GM21737 (cell line): ENCODE measurements around the gene OR2G6.
"Not testable (repeated sequence)": the region's sequence is repeated elsewhere in the genome, so short reads cannot be mapped to it uniquely, and the experiment has no call there.

Source experiments
- ATAC-seq: cut with Tn5 transposase; IDR thresholded peaks from one replicate; pipeline ENCODE4 v1.9.1; 2021; ENCODE audit warnings: mild to moderate bottlenecking, moderate library complexity; ENCODE audit not compliant: unreplicated experiment

The OR2G6 gene

DNA sequence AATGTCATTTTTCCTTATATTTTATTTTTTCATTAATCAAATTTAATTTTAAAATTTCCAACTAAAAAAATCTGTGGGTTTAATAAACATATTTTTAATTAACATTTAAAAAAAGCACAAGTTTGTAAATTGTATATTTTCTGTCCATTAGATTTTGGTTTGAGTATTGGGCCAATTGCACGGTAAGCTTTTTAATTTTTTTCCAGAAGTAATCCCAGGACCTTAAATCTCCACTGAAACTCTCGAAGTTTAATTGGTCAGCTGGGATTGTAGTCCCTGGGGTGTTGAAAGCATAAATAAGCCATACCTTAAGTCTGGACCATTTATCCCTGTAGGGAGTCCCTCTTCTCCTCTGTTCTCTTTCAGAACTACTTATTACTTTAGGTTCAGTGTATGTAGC lies at the start of gene OR2G6:
Gene OR2G6 (plus strand): TSS at position 301 of the 400 bp plus-strand sequence. CDS start 13,574 bp downstream, outside the sequence.
- not testable (repeated sequence) for ATAC-seq

- ATAC-seq = not testable (repeated sequence)
Observed at GRCh38 chr1:248459117-248459516, 48.8 kb upstream of the OR2G6 start.

- ATAC-seq = no peak
Observed at GRCh38 chr1:248471154-248471553, 36.7 kb upstream of the OR2G6 start.

GRCh38 chr1:248472111-248472510 lies 35.8 kb upstream of the OR2G6 start:
- ATAC-seq = not testable (repeated sequence)

DNA sequence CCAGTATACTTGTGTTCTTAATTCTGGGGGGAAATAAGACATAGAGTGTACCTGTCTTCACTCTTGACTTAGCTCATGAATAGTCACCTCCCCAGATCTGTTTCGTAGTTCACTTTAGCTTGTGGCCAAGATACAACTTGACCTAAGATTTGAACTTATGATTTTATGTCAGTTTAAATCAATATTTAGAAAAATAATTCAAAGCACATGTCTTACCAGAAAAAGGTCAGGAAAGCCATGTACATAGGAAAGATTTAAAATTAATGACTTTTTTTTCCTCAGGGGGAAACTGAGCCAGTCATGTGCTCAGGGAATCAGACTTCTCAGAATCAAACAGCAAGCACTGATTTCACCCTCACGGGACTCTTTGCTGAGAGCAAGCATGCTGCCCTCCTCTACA lies 34.8 kb upstream of the OR2G6 start, which contains the start of gene OR2T3:
Gene OR2T3 (plus strand): TSS at position 301 of the 400 bp plus-strand sequence. CDS start 0 bp downstream, at position 301.
- not testable (repeated sequence) for ATAC-seq

- ATAC-seq = not testable (repeated sequence)
Observed at GRCh38 chr1:248475660-248476059, 32.2 kb upstream of the OR2G6 start.

DNA sequence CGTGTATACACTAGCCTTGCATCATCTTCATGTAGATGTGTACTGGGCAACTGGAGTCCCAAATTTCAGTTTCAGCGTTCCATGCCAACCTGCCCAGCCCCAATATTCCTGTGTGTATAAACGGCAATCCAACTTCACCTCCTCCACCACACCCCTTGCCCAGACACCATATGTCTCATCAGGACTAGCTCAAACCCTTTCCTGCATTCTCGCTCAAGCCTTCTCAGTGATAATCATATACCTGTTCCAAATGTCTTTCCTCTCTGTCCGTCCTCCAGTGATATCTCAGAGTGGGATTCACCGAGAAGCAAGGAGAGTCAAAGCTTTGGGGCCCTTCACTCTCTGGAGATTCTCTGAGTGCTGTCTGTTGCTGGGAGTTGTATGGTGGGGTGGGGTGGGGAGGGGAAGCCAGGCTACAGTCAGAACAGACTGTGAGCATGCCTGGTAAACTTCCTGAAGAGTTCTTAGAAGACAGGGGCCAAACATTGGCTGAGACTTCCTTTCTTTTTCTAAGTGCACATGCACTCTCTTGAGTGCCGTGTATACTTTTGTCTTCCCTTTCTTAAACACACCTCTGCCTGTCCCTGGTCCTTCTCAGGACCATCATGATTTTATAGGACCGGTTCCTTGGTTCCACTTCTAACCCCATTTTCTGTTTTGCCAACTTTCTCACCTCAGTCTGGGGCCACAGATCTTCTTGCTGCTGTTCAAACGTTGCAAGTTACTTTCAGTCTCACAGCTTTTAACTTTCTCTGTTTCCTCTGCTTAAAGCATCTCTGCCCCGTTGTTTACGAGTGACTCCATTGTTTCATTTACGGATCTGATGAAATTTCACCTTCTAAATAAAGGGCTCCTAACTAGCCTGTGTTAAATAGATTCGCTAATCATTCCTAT lies 25.9 kb upstream of the OR2G6 start:
- ATAC-seq = peak; percentile 87

- not testable (repeated sequence) for ATAC-seq
Observed at GRCh38 chr1:248488289-248488688, 19.6 kb upstream of the OR2G6 start, which contains the start of gene OR2T5. Gene OR2T5 (plus strand): TSS chr1:248488589. CDS start chr1:248488589, 0 bp downstream.

DNA sequence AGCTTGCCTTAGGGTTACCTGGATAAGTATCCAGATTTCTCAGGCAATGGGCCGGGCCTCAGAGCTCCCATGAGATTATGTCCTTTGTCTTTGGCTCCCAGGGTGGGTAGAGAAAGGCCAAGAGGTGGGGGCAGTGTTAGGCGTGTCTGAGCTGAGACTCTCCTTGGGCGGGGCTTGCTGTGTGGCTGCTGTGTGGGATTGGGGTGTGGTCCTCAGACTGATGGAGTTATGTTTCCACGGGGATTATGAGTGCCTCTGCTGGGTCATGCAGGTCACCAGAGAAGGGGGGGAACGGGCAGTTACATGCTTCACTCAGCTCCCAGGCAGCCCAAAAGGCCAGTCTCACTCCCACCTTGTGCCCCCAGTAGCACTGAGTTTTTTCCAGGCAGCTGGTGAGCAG lies 11.2 kb upstream of the OR2G6 start:
- not testable (repeated sequence) for ATAC-seq

GRCh38 chr1:248500305-248501035 lies 7.4 kb upstream of the OR2G6 start:
- not testable (repeated sequence) for ATAC-seq

DNA sequence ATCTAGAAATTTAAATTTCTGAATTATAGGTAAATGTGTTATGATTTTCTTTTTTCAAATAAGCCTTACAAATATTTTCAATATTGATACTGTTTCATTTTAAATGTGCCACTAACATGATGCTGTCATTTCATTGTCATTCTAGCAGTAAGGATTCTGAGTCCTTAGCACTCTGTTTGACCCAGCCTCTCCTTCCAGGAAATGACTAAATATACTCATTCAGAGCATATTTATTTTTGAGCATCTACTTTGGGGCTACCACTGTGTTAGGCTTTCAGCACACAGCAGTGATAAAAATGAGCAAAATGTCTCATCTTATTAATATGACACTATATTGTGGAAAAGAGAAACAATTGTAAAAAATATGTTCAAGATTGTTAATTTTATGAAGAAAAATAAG lies 2.3 kb downstream of the OR2G6 start:
- not testable (repeated sequence) for ATAC-seq

DNA sequence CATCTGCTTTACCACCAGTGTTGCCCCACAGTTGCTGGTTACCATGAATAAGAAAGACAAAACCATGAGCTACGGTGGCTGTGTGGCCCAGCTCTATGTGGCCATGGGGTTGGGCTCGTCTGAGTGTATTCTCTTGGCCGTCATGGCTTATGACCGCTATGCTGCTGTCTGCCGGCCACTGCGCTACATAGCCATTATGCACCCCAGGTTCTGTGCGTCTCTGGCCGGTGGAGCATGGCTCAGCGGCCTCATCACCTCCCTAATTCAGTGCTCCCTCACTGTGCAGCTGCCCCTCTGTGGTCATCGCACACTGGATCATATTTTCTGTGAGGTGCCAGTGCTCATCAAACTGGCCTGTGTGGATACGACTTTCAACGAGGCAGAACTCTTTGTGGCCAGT lies 14.0 kb downstream of the OR2G6 start:
- no peak for ATAC-seq

DNA sequence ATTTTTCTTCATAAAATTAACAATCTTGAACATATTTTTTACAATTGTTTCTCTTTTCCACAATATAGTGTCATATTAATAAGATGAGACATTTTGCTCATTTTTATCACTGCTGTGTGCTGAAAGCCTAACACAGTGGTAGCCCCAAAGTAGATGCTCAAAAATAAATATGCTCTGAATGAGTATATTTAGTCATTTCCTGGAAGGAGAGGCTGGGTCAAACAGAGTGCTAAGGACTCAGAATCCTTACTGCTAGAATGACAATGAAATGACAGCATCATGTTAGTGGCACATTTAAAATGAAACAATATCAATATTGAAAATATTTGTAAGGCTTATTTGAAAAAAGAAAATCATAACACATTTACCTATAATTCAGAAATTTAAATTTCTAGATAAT lies 29.6 kb downstream of the OR2G6 start:
- ATAC-seq = not testable (repeated sequence)

DNA sequence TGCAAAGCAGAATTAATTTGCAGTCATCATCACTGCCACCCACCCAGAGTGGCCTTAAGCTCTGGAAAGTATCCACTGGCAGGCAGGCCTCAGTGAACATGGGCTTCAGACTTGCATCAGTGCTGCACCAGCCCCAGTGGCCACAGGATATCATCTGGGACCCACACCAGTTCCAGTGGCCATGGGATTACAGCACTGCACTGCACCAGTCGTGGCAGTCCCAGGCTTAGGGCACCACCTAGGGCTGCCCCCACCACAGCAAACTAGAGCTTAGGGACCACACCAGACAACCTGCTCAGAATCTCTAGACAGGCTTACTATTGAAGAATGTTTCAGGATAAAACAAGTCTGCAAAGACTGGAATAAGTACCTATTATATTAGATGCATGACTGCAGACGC lies 39.5 kb downstream of the OR2G6 start:
- ATAC-seq = not testable (repeated sequence)

GRCh38 chr1:248551027-248551426 lies 43.2 kb downstream of the OR2G6 start:
- not testable (repeated sequence) for ATAC-seq

DNA sequence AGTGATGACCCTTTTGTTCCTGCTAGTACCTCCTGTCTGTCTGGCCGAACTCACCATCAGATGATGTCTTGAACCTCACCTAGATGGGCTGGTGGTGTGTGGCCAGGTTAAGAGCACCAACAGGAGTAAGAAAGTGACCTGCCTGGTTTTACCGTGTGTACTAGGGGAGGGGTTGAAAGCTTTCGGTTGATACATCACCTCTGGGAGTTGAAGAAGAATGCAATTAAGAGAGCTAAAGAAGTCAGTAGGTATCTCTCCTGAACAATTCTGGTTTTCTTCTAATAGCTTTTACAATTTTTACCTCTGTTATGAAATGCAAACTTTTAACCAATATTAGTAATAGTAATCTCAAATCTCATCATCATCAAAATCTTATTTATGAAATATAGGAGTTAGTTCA lies 54.8 kb downstream of the OR2G6 start, which contains the start of gene OR2T29:
Gene OR2T29 (minus strand): TSS at position 101 of the 400 bp plus-strand sequence. CDS start 3,281 bp downstream, outside the sequence.
- not testable (repeated sequence) for ATAC-seq

DNA sequence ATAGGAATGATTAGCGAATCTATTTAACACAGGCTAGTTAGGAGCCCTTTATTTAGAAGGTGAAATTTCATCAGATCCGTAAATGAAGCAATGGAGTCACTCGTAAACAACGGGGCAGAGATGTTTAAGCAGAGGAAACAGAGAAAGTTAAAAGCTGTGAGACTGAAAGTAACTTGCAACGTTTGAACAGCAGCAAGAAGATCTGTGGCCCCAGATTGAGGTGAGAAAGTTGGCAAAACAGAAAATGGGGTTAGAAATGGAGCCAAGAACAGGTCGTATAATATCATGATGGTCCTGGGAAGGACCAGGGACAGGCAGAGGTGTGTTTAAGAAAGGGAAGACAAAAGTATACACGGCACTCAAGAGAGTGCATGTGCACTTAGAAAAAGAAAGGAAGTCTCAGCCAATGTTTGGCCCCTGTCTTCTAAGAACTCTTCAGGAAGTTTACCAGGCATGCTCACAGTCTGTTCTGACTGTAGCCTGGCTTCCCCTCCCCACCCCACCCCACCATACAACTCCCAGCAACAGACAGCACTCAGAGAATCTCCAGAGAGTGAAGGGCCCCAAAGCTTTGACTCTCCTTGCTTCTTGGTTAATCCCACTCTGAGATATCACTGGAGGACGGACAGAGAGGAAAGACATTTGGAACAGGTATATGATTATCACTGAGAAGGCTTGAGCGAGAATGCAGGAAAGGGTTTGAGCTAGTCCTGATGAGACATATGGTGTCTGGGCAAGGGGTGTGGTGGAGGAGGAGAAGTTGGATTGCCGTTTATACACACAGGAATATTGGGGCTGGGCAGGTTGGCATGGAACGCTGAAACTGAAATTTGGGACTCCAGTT lies 57.9 kb downstream of the OR2G6 start:
- peak; percentile 58 for ATAC-seq

GRCh38 chr1:248569049-248569448 lies 61.2 kb downstream of the OR2G6 start:
- ATAC-seq = not testable (repeated sequence)

- ATAC-seq = not testable (repeated sequence)
Observed at GRCh38 chr1:248570811-248571210, 62.9 kb downstream of the OR2G6 start.

DNA sequence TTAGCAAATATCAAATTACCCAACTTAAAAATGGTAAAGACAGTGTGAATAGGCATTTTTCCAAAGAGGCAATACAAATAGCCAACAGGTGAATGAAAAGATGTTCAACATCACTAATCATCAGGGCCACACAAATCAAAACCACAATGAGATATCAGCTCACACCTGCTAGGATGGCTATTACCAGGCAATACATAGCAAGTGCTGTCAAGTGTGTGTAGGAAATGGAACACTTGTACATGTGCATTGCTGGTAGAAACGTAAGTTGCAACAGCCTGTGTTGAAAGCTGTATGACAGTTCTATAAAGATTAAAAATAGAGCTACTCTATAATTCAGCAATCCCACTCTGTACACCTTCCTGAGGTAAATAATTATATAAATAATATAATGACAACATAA lies 64.2 kb downstream of the OR2G6 start:
- not testable (repeated sequence) for ATAC-seq
